ENCODE data around the gene MCCC2. TPM values are rescaled to one million over a fixed set of nuclear protein-coding genes. Genes with fewer than 3 reads are reported as not detected.

Gene MCCC2
- total and polyA plus RNA-seq, 10 donors = 15.3 to 48.8 (median 31.6) TPM

DNA sequence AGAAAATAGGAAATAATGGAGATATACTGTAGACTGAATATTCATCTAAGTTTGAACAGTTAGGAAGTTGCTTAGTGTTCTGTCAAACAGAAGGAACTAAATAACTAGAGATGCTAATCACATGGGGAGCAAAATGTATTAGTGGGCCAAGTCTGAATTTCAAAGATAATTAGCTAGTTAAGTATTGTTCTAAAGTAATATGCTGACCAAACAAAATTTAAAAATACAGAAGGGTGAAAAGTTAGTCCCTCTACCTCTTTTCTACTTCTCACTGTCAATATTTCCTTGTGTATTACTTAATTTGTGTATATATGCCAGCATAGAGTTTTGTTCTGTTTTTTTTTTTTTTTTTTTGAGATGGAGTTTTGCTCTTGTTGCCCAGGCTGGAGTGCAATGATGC lies 4.0 kb downstream of the MCCC2 start:
- peaks cover 0 to 39% (median 2%) of the 10 kb centered on the region in 6 donors for H3K36me3 ChIP-seq
- peaks cover 9 to 45% (median 30%) of the 10 kb centered on the region in 6 donors for H3K4me1 ChIP-seq
- intact Hi-C loops (cut with DNase I; ENCODE audit: low total_unique reads) = no loop called here
- H3K27ac ChIP-seq = no peak overlapping the region
- no peaks in the 10 kb centered on the region for H3K9me3 ChIP-seq
- no peaks in the 10 kb centered on the region for H3K27me3 ChIP-seq (replicated peaks in 1 of 7)
- TF ChIP-seq POLR2A (IDR thresholded peaks at IDR 0.05) = no peak
- TF ChIP-seq, protein P1, sequence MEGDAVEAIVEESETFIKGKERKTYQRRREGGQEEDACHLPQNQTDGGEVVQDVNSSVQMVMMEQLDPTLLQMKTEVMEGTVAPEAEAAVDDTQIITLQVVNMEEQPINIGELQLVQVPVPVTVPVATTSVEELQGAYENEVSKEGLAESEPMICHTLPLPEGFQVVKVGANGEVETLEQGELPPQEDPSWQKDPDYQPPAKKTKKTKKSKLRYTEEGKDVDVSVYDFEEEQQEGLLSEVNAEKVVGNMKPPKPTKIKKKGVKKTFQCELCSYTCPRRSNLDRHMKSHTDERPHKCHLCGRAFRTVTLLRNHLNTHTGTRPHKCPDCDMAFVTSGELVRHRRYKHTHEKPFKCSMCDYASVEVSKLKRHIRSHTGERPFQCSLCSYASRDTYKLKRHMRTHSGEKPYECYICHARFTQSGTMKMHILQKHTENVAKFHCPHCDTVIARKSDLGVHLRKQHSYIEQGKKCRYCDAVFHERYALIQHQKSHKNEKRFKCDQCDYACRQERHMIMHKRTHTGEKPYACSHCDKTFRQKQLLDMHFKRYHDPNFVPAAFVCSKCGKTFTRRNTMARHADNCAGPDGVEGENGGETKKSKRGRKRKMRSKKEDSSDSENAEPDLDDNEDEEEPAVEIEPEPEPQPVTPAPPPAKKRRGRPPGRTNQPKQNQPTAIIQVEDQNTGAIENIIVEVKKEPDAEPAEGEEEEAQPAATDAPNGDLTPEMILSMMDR (IDR thresholded peaks at IDR 0.05 in 8 of 11, conservative IDR thresholded peaks at IDR 0.05 in 3 of 11) = no peak
- TF ChIP-seq POLR2AphosphoS5 (IDR thresholded peaks at IDR 0.05) = no peak
- H3K4me3 ChIP-seq = no peak overlapping the region
- no peak for DNase-seq

DNA sequence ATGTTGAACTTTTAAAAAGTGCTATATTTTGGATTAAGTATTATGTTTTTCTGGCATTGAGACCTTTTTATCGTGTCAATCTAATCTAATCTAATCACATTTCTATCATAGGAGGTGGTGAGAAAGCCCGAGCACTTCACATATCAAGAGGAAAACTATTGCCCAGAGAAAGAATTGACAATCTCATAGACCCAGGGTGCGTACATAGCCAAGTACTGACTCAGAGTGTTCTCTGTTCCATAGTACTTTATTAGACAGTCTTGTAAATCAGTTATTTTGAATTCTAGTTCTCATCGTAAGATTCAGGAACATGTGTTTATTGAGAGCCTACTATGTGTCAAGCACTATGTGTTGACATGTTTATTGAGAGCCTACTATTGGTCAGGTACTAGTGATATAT lies 9.0 kb downstream of the MCCC2 start:
- Histone ChIP-seq H3K9me3 (no peaks in the 10 kb centered on the region), H3K27me3 (replicated peaks in 1 of 7) (no peaks in the 10 kb centered on the region), H3K4me1 (peaks cover 0 to 9% (median 0%) of the 10 kb centered on the region in 6 donors), H3K27ac (no peak overlapping the region), H3K36me3 (peaks cover 0 to 90% (median 40%) of the 10 kb centered on the region in 6 donors), H3K4me3 (no peak overlapping the region)
- DNase-seq = no peak
- TF ChIP-seq POLR2A (IDR thresholded peaks at IDR 0.05) (no peak), POLR2AphosphoS5 (IDR thresholded peaks at IDR 0.05) (no peak)
- TF ChIP-seq, protein P1 (IDR thresholded peaks at IDR 0.05 in 8 of 11, conservative IDR thresholded peaks at IDR 0.05 in 3 of 11) = no peak
- 96 to 99% (median 97%) methylated on average over 4 of the region's 4 CpGs for WGBS, 5 donors
- intact Hi-C loops (cut with DNase I; ENCODE audit: low total_unique reads) = no loop called here

DNA sequence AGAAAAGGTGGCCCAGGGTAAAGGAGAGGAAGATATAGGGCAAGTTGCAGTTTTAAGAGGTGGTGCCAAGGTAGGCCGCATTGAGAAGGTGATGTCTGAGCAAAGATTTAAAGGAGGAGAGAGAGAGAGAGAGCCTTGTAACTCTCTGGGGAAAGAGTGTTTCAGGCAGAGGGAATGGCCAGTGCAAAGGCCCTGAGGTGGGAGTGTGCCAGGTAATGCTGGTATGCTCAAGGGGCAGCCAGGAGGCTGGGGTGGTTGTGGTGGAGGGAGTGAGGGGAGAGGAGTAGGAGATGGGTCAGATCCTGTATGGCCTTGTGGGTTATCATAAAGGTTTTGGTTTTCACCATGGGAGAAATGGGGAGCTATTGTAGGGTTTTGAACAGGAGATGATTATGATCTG lies 9.9 kb downstream of the MCCC2 start:
- TF ChIP-seq, protein P1 (IDR thresholded peaks at IDR 0.05 in 8 of 11, conservative IDR thresholded peaks at IDR 0.05 in 3 of 11) = no peak
- no peak for TF ChIP-seq POLR2A (IDR thresholded peaks at IDR 0.05)
- TF ChIP-seq POLR2AphosphoS5 (IDR thresholded peaks at IDR 0.05) = no peak
- H3K27ac ChIP-seq = no peak overlapping the region
- intact Hi-C loops (cut with DNase I; ENCODE audit: low total_unique reads) = no loop called here
- no peak overlapping the region for H3K4me3 ChIP-seq
- 96 to 100% (median 98%) methylated on average over 1 of the region's 1 CpG for WGBS, 5 donors
- no peaks in the 10 kb centered on the region for H3K27me3 ChIP-seq (replicated peaks in 1 of 7)
- DNase-seq = no peak
- peaks cover 0 to 18% (median 0%) of the 10 kb centered on the region in 6 donors for H3K4me1 ChIP-seq
- peaks cover 0 to 95% (median 40%) of the 10 kb centered on the region in 6 donors for H3K36me3 ChIP-seq
- H3K9me3 ChIP-seq = no peaks in the 10 kb centered on the region

DNA sequence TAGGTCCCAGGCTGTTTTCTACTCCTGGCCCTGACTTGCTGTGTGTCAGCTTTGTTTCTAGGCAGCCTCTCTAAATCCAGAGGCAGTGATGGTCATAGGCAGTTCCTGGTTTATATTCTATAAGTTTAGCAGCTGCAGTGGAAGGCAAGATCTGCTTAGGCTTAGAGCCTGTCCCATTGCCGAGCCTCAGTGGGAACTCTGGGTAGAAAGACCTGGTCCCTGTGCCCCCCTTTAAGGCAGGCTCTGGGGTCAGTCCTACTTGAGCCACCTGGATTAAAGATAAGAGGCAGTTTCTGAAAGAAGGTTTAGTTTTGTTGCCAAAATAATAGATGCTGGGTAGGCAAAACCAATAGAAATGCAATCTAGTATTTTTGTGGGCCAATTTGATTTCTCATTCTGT lies 13.6 kb downstream of the MCCC2 start:
- 93 to 100% (median 100%) methylated on average over 1 of the region's 1 CpG for WGBS, 5 donors
- Histone ChIP-seq H3K27ac (peak overlapping the region in 4 of 8 donors; percentile 2 to 67 (median 28)), H3K9me3 (no peaks in the 10 kb centered on the region), H3K4me3 (no peak overlapping the region), H3K27me3 (replicated peaks in 1 of 7) (no peaks in the 10 kb centered on the region), H3K4me1 (peaks cover 0 to 19% (median 0%) of the 10 kb centered on the region in 6 donors), H3K36me3 (peaks cover 4 to 92% (median 62%) of the 10 kb centered on the region in 6 donors)
- DNase-seq = no peak
- intact Hi-C loops (cut with DNase I; ENCODE audit: low total_unique reads) = no loop called here
- TF ChIP-seq, protein P1 (IDR thresholded peaks at IDR 0.05 in 8 of 11, conservative IDR thresholded peaks at IDR 0.05 in 3 of 11) = no peak
- TF ChIP-seq POLR2AphosphoS5 (IDR thresholded peaks at IDR 0.05) (no peak), POLR2A (IDR thresholded peaks at IDR 0.05) (no peak)

All from spleen (tissue), 11 donors.